Activated CD4-positive, alpha-beta T cell treated with anti-CD3 and anti-CD28 coated beads, Interleukin-2, amount 50 U/mL, for 16 hours (primary cell): Measurements from ENCODE around the gene SLC25A21.
"Not testable (repeated sequence)": the region's sequence is repeated elsewhere in the genome, so short reads cannot be mapped to it uniquely, and the experiment has no call there.

Source experiments
- DNase-seq: peaks from one replicate; pipeline ENCODE4 v3.0.0-alpha.2; 2020

The SLC25A21 gene

DNA sequence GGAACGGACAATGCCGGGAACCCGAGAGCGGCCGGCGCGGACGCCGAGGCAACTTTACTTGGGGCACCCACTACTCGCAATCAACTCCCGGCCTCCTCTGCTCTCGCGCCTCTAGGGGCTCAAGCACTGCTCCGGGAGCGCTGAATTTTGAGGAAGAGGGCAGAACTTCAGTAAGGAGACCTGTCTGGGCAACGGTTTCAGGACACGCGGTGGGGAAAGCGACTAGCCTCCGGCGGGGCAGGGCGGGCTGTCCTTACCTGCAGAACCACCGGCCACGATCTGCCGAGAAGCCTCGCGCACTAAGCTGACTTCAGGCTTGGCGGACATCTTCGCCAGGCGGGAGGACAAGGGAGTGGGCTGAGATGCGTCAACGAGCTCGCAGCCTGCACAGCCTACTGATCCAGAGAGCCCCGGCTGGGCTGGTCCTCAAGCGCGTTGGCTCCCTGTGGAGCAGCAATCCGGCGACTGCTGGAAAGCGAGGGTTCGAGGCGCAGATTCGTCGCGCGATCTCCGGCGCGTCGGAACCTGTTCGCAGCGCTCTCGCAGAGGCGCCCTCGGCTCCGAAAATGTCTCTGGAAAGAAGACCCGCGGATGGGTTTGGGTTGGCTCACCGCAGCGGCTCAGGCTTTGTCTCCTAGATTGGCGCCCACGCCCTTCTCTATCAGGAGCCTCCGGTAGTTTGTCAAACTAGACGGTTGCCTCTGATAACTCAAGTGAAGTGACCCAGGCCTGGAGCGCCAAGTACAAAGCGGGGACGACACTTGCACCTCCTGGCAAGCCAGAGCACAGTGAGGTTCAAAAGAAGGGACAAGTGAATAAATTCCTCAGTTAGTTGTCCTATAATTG lies at the start of gene SLC25A21:
SLC25A21 (minus strand) TSS at position 583 of the 846 bp plus-strand sequence.
- DNase-seq: no peak

DNA sequence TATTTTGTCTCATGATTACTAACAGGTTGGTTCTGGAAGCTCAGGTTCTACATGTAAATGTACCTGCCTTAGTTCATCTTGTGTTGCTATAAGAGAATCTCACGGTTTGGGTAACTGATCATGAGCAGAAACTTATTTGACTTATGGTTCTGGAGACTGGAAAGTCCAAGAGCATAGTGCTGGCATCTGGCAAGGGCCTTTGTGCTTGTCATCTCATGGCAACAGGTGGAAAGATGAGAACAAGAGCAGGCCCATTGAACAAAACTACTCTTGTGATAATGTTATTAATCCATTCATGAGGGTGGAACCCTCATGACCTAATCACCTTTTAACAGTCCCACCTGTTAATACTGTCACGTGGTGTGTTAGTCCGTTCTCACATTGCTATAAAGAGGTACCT lies 48.7 kb upstream of the SLC25A21 start:
- DNase-seq: no peak

DNA sequence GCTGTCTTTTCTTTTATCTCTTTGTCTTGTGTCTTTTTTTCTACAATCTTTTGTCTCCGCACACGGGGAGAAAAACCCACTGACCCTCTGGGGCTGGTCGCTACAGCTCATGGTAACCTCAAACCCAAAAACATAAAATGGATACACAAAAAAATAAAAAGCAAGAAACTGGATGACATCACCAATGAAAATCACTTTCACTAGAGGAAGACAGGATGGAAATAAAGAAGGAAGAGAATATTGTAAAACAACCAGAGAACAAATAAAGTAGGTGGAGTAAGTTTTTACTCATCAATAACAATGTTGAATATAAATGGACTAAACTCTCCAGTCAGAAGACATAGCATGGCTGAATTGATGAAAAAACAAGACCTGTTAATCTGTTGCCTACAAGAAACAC lies 42.9 kb upstream of the SLC25A21 start:
- no peak for DNase-seq

DNA sequence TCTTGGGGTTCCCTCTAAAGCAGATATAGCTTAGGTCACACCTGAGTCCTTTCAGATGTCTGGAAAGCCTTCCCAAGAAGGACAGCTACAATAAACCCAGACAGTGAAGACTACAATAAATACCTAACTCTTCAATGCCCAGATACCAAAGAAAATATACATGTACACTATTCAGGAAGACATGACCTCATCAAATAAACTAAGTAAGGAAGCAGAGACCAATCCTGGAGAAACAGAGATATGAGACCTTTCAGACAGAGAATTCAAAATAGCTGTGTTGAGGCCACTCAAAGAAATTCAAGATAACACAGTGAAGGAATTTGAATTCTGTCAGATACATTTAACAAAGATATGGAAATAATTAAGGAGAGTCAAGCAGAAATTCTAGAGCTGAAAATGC lies 40.6 kb upstream of the SLC25A21 start:
- no peak for DNase-seq

DNA sequence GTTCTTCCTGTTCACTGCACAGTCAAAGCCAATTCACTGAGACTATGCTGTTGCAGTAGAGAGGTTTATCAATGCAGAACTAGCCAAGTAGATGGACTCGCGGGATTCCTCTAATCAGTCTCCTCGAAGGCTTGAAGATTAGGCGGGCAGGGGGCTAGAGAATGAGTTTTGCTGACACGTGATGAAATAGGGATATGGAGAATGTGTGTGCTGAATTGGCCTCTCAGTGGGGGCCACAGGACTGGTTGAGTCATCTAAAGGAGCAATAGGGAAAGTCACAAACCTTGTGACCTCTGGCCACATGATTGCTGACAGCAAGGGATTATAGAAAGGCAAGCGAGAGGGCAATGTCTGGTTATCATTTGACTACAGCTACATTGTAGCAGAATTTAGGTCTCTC lies 38.0 kb upstream of the SLC25A21 start:
- DNase-seq: no peak

DNA sequence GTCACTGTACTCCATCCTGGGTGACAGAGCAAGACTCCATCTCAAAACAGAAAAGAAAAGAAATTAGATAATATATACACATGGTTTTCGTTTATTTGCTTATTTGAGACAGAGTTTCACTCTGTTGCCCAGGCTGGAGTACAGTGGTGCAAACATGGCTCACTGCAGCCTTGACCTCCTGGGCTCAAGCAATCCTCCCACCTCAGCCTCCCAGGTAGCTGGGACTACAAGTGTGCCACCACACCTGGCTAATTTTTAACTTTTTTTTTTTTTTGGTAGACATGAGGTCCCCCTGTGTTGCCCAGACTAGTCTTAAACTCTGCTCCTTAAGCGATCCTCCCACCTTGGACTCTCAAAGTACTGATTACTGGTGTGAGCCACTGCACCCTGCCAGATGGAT lies 37.2 kb upstream of the SLC25A21 start:
- DNase-seq: not testable (repeated sequence)

DNA sequence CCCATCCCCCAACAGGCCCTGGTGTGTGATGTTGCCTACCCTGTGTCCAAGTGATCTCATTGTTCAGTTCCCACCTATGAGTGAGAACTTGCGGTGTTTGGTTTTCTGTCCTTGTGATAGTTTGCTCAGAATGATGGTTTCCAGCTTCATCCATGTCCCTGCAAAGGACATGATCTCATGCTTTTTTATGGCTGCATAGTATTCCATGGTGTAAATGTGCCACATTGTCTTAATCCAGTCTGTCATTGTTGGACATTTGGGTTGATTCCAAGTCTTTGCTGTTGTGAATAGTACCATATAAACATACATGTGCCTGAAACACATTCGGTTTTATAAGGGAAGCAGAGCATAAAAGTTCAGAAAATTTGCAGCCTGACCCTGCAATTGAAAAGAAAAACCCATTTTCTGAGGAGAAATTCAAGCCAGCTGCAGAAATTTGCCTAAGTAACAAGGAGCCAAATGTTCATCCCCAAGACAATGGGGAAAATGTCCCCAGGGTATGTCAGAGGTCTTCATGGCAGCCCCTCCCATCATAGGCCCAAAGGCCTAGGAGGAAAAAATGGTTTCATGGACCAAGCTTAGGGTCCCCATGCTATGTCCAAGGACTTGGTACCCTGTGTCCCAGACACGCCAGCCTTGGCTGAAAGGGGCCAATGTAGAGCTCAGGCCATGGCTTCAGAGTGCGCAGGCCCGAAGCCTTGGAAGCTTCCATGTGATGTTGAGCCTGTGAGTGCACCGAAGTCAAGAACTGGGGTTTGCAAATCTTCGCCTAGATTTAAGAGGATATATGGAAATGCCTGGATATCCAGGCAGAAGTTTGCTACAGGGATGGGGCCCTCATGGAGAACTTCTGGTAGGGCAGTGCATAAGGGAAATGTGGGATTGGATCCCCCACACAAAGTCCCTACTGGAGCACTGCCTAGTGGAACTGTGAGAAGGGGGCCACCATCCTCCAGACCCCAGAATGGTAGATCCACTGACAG lies 33.5 kb upstream of the SLC25A21 start:
- not testable (repeated sequence) for DNase-seq

DNA sequence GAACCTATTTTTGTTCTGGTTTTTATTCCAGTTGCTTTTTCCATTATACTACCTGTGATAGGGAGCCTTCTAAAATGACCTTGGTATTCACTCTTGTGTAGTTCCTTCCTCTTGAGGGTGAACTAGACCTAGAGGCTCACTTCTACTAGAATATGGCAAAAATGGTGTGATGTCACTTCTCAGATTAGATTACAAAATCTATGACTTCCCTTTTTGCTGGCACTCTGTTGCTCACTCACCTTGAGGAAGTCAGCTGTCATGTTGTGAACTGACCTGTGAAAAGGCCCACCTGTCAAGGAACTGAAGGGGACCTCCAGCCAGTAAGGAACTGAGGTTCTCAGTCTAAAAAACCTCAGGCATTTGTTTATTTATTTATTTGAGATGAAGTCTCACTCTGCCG lies 31.0 kb upstream of the SLC25A21 start:
- no peak for DNase-seq

DNA sequence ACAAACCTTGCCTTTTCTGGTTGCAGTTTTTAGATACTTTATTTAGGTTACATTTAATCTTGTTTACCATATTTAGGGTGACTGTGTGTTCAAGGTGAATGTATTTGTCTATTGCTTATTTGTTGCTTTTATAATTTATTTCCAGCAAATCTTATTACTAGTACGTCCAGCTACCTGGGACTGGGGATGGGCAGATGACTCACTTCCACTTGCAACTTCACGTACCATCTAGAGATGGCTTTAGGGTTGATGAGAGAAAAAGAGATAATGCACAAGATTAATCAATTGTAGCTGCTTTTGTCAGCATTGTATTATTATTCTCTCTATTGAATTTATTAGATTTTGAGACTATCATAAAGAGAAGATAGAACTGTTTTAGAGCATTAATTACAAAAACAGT lies 30.4 kb upstream of the SLC25A21 start:
- DNase-seq: no peak

DNA sequence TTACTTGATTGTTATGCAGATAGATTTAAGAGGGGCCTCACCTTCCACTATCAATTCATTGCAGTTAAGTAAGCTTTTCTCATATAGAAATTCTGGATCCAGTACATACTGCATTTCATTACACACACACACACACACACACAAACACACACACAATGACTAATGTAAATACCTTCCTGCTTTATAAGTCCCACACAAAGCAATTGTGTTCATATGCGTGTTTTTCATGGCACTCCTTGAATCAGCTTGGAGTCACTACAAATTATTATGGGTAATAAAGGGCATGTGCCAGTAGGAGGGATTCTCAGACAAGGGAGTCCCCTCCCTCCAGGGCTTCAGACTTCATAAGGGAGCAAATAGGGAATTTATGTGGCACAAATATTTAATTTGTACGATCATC lies 29.9 kb upstream of the SLC25A21 start:
- DNase-seq: no peak

DNA sequence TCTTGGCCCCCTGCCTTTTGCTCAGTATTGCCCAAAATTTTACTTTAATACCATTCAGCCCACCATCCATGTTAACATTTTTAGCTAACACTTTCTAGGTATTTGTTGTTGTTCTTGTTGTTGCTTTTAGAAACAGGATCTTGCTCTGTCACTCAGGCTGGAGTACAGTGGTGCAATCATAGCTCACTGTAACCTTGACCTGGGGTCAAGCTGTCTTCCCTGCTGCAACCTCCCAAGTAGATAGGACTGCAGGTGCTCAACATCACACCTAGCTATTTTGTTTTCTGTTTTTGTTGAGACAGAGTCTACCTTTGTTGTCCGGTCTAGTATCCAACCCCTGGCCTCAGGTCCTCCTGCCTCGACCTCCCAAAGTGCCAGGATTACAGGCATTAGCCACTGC lies 29.3 kb upstream of the SLC25A21 start:
- DNase-seq: no peak

DNA sequence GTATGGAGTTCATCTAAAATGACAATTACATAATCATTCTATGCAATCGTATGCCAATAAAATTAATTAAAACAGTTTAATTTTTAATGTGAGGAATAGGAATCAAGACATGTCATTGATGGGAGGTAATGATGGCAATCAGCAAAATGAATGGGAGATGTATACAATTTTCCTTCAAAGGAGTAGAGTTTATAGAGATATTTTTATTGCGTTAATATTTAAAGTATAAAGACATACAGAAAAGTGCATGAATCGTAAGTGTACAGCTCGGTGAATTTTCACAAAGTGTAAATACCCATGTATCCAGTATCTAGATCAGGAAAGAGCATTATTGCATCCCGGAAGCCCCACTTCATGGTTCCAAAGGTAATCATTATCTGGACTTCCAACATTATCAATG lies 26.5 kb upstream of the SLC25A21 start:
- no peak for DNase-seq

DNA sequence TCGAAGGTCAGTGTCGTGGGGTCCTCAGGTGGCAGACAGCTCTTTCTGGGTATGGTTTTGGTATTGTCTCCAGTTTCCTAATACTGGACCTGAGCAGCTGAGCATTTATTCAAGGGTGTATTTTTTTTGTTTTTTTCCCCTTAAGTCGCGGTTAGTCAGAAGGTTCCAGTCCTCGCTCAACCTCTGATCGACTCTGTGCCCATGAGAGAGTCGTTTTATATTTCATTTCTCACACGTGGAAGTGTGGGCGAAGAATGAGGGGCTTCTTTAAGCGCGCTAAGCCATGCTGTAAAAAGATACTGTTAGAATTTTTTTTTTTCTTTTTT lies 25.8 kb upstream of the SLC25A21 start:
- no peak for DNase-seq

DNA sequence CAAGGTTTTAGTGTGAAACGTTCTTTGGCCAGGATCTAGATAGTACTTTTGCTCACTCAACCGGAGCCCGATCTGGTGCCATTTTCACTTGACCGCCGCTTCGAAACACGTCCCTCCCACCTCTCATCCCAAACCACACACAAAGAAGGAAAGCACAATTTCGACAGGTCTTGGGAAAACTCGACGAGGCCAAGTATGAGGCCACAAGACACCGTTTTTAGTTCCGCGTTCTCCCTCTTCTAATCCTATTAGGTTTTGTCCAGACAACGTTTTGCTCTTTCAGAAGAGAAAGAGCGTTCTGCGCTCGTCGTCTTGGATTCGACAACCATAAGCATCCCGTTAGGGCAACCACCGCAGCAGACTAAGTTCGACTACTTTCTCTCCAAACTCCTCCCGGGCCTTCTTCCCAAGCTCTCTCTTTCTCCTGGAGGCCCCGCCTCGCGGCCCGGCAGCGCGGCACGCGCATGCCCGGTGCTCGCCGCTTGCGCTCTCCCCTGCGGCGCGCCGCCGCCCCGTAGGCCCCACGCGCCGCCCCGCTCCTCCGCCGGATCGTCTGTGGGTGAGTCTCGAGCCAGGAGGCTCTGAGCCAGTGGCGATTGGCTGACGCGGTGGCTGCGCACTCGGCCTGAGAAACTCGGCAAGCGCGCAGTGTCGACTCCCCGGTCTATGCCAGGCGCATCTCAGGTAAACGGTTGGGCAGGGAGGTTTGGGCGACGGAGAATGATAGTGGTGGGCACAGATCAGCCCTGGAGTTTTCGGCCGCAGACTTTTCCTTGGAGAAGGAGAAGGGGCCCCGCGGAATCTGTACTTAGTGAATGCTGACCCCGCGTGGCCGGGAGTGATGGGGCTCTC lies 25.2 kb upstream of the SLC25A21 start, which contains the start of gene MIPOL1:
MIPOL1 (plus strand) TSS at position 517 of the 852 bp plus-strand sequence. CDS start 49,952 bp downstream, outside the sequence.
- peak; percentile 6 for DNase-seq

DNA sequence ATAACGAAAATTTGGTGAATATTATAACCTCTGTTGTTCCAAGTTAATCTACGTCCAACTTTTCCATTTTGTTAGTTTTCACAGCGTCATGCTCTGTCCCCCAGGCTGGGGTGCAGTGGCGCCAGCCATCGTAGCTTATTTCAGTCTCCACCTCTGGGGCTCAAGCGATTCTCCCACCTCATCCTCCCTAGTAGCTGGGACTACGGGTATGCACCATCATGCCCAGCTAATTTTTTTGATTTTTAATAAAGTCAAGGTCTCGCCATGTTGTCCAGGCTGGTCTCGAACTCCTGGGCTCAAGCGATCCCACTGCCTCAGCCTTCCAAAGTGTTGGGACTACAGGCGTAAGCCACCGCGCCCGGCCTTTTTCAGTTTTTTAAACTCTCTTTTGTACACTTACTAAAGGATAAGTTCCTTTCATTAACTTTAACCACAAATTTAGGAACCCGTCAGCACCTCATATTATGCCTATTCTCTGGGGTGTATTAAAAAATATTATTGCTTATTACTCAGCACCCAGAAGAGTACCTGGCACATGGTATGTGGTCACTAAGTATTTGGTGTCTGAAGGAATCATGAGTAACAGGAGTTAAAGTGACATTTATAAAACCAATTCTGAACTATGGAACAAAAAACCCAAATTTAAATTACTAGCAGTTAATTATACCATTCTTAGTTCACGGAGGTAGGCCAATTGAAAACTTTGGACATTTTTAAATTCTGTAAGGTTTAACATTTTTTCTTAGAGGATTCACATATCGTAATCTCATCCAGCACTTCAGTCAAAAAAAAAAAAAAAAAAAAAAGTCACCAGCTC lies 24.4 kb upstream of the SLC25A21 start:
- DNase-seq: no peak

DNA sequence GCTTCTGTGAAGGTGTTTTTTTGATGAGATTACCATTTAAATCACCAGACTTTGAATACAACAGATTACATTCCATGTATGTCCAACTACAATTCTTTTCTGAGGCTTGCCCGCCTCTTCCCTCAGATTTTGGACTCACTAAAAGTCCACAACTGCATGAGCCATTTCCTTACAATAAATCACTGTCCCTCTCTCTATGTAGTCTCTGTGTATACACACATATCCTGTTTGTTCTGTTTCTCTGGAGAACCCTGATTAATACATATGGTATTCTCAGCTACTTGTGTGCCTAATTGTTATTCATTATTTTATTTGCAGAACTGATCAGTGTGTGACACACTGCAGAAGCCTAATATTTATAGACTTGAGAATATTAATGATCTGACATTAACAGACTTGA lies 22.9 kb upstream of the SLC25A21 start:
- no peak for DNase-seq

DNA sequence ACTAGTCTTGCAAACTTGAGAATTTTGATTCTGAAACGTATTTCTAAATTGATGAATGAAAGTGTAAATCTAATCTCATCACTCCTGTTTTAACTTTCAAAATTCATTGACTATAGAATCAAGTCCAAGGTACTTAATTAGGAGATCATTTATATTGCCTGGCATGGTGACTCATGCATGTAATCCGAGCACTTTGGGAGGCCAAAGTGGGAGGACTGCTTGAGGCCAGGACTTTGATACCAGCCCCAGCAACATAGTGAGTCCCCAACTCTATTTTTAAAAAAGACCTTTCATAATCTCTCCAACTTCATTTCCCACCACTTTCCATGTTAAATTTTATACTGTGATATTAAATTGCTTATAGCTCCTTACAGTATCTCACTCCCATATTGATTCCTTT lies 22.3 kb upstream of the SLC25A21 start:
- DNase-seq: no peak

DNA sequence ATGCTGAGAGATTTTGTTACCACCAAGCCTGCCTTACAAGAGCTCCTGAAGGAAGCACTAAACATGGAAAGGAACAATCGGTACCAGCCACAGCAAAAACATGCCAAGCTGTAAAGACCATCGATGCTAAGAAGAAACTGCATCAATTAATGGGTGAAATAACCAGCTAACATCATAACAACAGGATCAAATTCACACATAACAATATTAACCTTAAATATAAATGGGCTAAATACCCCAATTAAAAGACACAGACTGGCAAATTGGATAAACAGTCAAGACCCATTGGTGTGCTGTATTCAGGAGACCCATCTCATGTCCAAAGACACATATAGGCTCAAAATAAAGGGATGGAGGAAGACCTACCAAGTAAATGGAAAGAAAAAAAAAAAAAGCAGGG lies 17.3 kb upstream of the SLC25A21 start:
- DNase-seq: not testable (repeated sequence)

DNA sequence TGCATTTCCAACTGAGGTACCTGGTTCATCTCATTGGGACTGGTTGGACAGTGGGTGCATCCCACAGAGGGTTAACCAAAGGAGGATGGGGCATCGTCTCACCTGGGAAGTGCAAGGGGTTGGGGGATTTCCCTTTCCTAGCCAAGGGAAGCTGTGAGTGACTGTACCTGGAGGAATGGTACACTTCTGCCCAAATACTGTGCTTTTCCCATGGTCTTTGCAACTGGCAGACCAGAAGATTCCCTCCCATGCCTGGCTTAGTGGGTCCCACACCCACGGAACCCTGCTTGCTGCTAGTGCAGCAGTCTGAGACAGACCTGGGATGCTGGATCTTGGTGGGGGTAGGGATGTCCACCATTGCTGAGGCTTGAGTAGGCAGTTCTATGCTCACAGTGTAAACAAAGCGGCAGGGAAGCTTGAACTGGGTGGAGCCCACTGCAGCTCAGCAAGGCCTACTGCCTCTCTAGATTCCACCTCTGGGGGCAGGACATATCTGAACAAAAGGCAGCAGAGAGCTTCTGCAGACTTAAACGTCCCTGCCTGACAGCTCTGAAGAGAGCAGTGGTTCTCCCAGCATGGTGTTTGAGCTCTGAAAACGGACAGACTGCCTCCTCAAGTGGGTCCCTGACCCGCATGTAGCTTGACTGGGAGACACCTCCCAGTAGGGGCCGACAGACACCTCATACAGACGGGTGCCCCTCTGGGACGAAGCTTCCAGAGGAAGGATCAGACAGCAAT lies 15.6 kb upstream of the SLC25A21 start:
- DNase-seq: not testable (repeated sequence)

DNA sequence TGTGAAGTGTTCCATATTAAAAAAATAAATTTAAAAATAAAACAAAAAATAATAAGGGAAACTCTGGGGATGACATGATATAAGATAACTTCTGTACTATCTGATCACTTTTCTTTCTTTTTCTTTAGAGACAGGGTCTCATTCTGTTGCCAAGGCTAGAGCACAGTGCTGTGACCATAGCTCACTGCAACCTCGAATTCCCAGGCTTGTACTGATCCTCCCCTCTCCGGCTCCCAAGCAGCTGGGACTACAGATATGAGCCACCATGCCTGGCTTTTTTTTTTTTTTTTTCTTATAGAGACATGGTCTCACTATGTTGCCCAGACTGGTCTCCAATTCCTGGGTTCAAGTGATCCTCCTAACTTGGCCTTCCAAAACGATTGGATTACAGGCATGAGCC lies 14.9 kb upstream of the SLC25A21 start:
- DNase-seq: no peak

DNA sequence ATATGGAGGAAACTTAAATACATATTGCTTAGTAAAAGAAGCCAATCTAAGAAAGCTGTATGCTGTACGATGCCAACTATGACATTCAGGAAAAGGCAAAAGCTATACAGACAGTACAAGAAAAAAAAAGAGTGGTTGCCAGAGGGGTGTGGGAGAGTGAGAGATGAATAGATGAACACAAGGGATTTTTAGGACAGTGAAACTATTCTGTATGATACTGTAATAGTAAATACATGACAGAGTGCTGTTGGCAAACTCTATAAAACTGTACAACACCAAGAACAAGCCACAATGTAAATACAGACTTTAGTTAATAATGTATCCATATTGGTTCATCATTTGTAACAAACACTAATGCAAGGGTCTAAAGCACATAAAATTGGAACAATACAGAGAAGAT lies 14.5 kb upstream of the SLC25A21 start:
- DNase-seq: no peak
